HG03342 (cell line): ENCODE results near the gene RACGAP1.

Experiments
- ATAC-seq: cut with Tn5 transposase; IDR thresholded peaks from one replicate; pipeline ENCODE4 v1.9.1; 2021; ENCODE audit warnings: mild to moderate bottlenecking, moderate library complexity; ENCODE audit not compliant: unreplicated experiment

Gene RACGAP1

GRCh38 chr12:49945394-49946080 is 79.8 kb downstream of the RACGAP1 start:
- no peak for ATAC-seq

GRCh38 chr12:49944718-49945117 is 80.6 kb downstream of the RACGAP1 start:
- no peak for ATAC-seq

- no peak for ATAC-seq
These were observed 81.2 kb downstream of the RACGAP1 start for GRCh38 chr12:49944046-49944445.

- no peak for ATAC-seq
These were observed 81.7 kb downstream of the RACGAP1 start for GRCh38 chr12:49943625-49943960.

GRCh38 chr12:49942921-49943624 is 82.2 kb downstream of the RACGAP1 start:
- no peak for ATAC-seq

GRCh38 chr12:49942512-49942893 is 82.8 kb downstream of the RACGAP1 start:
- no peak for ATAC-seq

GRCh38 chr12:49941556-49942511 is 83.5 kb downstream of the RACGAP1 start:
- no peak for ATAC-seq

- no peak for ATAC-seq
These were observed 85.6 kb downstream of the RACGAP1 start for GRCh38 chr12:49939707-49940106.

GRCh38 chr12:49939307-49939706 is 86.0 kb downstream of the RACGAP1 start:
- ATAC-seq: no peak
